Measurements from ENCODE around the gene CHST11.

CHST11 gene

DNA sequence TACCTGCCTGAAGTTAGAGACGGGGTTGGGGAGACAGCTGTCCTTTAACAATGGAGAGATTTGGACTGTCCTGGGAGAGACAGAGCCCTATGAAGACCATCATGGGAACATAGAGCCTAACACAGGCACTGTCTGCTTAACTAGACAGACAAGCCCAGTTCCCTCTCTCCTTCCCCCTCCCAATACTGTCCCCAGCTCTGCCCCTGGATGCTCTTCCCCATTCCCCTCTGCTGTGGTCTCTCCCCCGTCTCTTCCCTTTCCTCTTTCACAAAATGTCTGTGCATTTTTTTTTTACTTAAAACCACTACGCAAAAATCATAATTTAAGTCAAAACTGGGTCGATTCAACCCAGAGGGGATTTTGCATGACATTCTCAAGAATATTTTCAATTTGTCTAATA, 232.9 kb downstream of the CHST11 start:
- TF ChIP-seq, protein P1, sequence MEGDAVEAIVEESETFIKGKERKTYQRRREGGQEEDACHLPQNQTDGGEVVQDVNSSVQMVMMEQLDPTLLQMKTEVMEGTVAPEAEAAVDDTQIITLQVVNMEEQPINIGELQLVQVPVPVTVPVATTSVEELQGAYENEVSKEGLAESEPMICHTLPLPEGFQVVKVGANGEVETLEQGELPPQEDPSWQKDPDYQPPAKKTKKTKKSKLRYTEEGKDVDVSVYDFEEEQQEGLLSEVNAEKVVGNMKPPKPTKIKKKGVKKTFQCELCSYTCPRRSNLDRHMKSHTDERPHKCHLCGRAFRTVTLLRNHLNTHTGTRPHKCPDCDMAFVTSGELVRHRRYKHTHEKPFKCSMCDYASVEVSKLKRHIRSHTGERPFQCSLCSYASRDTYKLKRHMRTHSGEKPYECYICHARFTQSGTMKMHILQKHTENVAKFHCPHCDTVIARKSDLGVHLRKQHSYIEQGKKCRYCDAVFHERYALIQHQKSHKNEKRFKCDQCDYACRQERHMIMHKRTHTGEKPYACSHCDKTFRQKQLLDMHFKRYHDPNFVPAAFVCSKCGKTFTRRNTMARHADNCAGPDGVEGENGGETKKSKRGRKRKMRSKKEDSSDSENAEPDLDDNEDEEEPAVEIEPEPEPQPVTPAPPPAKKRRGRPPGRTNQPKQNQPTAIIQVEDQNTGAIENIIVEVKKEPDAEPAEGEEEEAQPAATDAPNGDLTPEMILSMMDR (IDR thresholded peaks at IDR 0.05; ENCODE audit: borderline replicate concordance, control extremely low read depth, extremely low read depth, insufficient read depth, missing control alignments), result no peak
- in situ Hi-C loops (cut with MboI; ENCODE audit: low sequenced_read_pairs, unreplicated experiment), result loop anchor here (10.0 to 25.0 kb wide), 2 partner anchors 185 to 373 kb away; no protein-coding TSS in a partner anchor
- DNase-seq (ENCODE audit: low spot score), result no peak

- TF ChIP-seq, protein P1 (IDR thresholded peaks at IDR 0.05; ENCODE audit: borderline replicate concordance, control extremely low read depth, extremely low read depth, insufficient read depth, missing control alignments), result no peak
- in situ Hi-C loops (cut with MboI; ENCODE audit: low sequenced_read_pairs, unreplicated experiment), result loop anchor here (25.0 kb wide), 1 partner anchor 370 kb away; no protein-coding TSS in a partner anchor
- no peak for DNase-seq (ENCODE audit: low spot score)
These were observed 235.2 kb downstream of the CHST11 start for GRCh38 chr12:104691721-104692556.

DNA sequence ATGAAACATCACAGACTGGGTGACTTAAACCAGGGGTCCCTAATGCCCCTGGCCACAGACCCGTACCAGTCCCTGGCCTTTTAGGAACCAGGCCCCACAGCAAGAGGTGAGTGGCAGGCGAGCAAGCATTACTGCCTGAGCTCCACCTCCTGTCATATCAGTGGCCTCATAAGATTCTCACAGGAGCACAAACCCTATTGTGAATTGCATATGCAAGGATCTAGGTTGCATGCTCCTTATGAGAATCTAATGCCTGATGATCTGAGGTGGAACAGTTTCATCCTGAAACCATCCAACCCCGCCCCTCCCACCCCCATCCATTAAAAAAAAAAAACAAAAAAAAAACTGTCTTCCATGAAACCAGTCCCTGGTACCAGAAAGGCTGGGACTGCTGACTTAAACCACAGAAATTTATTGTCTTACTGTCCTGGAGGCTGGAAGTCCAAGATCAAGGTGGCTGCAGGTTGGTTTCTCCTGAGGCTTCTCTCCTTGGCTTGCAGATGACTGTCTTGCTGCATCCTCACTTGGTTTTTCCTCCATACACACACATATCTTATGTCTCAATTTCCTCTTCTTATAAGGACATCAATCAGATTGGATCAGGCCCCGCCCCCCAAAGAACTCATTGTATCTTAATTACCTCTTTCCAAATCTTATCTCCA, 235.9 kb downstream of the CHST11 start:
- no peak for DNase-seq (ENCODE audit: low spot score)
- TF ChIP-seq, protein P1 (IDR thresholded peaks at IDR 0.05; ENCODE audit: borderline replicate concordance, control extremely low read depth, extremely low read depth, insufficient read depth, missing control alignments), result no peak
- in situ Hi-C loops (cut with MboI; ENCODE audit: low sequenced_read_pairs, unreplicated experiment), result loop anchor here (25.0 kb wide), 1 partner anchor 370 kb away; no protein-coding TSS in a partner anchor

DNA sequence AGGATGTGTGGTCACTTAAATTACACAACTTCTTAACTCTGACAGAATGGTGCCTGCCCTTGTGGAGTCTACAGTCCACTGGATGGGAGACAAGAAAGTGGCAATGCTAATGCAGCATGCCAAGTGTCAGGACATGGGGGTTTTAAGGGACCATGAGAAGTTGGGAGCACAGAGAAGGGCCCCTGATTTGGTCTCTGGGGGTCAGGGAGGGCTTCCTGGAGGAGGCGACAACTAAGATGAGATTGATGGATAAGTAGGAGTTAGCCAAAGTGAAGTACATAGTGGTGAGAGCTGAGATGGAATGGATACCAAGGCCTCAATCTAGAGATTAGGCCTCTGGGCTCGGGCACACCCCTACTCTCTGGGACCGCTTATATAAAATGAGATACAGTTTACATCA, 236.7 kb downstream of the CHST11 start:
- in situ Hi-C loops (cut with MboI; ENCODE audit: low sequenced_read_pairs, unreplicated experiment), result loop anchor here (25.0 kb wide), 1 partner anchor 369 kb away; no protein-coding TSS in a partner anchor
- TF ChIP-seq, protein P1 (IDR thresholded peaks at IDR 0.05; ENCODE audit: borderline replicate concordance, control extremely low read depth, extremely low read depth, insufficient read depth, missing control alignments), result no peak
- no peak for DNase-seq (ENCODE audit: low spot score)

DNA sequence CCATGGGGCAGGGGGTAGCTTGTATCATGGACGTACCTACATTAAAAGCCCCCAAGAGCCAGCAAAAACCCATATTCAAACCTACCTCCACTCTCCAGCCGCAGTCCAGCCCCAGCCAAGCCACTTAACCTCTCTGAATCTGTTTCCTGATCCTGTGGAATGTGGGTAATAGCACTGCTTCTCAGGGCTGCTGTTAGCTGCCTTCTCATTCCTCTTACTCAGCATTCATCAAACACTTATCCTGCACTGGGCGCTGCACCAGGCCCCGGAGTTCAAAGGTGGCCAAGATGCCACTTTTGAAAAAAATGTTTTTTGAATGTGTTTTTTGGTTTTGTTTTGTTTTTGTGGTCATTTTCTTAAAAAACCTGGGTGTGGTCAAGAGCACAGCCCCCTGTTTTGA, 237.4 kb downstream of the CHST11 start:
- no peak for DNase-seq (ENCODE audit: low spot score)
- in situ Hi-C loops (cut with MboI; ENCODE audit: low sequenced_read_pairs, unreplicated experiment), result loop anchor here (25.0 kb wide), 1 partner anchor 368 kb away; no protein-coding TSS in a partner anchor
- TF ChIP-seq, protein P1 (IDR thresholded peaks at IDR 0.05; ENCODE audit: borderline replicate concordance, control extremely low read depth, extremely low read depth, insufficient read depth, missing control alignments), result no peak

- in situ Hi-C loops (cut with MboI; ENCODE audit: low sequenced_read_pairs, unreplicated experiment), result loop anchor here (25.0 kb wide), 1 partner anchor 368 kb away; no protein-coding TSS in a partner anchor
- TF ChIP-seq, protein P1 (IDR thresholded peaks at IDR 0.05; ENCODE audit: borderline replicate concordance, control extremely low read depth, extremely low read depth, insufficient read depth, missing control alignments), result no peak
- DNase-seq (ENCODE audit: low spot score), result no peak
These were observed 238.0 kb downstream of the CHST11 start for GRCh38 chr12:104694711-104695110.
